Neural cell (in vitro differentiated cells): ENCODE data around the gene MAEA. TPM values are rescaled to one million over a fixed set of nuclear protein-coding genes. Genes with fewer than 3 reads are reported as not detected.

Experiments
- H2AFZ ChIP-seq: fragments of 200-600, 300-800 bp; sonication (generic), shearing (Covaris generic); 2 replicates; pipeline ENCODE4 v1.6.0; 2014; ENCODE audit warnings: low read depth, mild to moderate bottlenecking, antibody characterized with exemption, low read length, moderate library complexity
- H3F3A ChIP-seq: fragments of 200-600 bp; shearing (Covaris generic); 2 replicates; pipeline ENCODE4 v1.6.1; 2016; ENCODE audit warnings: mild to moderate bottlenecking, moderate library complexity, mixed read lengths, antibody characterized with exemption, low read length; ENCODE audit not compliant: insufficient read depth, poor library complexity, severe bottlenecking
- H3K27ac ChIP-seq: fragments of 200-600, 300-800 bp; sonication (generic), shearing (Covaris generic); 2 replicates; pipeline ENCODE4 v1.5.1; 2014; ENCODE audit warnings: mild to moderate bottlenecking, low read length, moderate library complexity
- H3K27me3 ChIP-seq: fragments of 300-800, 200-600 bp; sonication (generic), shearing (Covaris generic); 2 replicates; pipeline ENCODE4 v1.6.0; 2014; ENCODE audit warnings: mild to moderate bottlenecking, low read depth, low read length, moderate library complexity; ENCODE audit not compliant: insufficient read depth
- H3K36me3 ChIP-seq: fragments of 300-800, 200-600 bp; sonication (generic), shearing (Covaris generic); 2 replicates; pipeline ENCODE4 v1.5.1; 2014; ENCODE audit warnings: mild to moderate bottlenecking, antibody characterized with exemption, low read length, moderate library complexity; ENCODE audit not compliant: insufficient read depth
- H3K4me2 ChIP-seq: fragments of 300-800, 200-600 bp; sonication (generic), shearing (Covaris generic); 2 replicates; pipeline ENCODE4 v1.6.0; 2014; ENCODE audit warnings: mild to moderate bottlenecking, low read length
- H3K4me3 ChIP-seq: fragments of 300-800, 200-600 bp; sonication (generic), shearing (Covaris generic); 2 replicates; pipeline ENCODE4 v1.5.1; 2014; ENCODE audit warnings: mild to moderate bottlenecking, low read length, moderate library complexity
- H3K79me2 ChIP-seq: fragments of 200-600 bp; shearing (Covaris generic); replicated peaks from 2 replicates; pipeline ENCODE4 v1.6.0; 2014; ENCODE audit warnings: mild to moderate bottlenecking, low read length, moderate library complexity; ENCODE audit not compliant: insufficient read depth
- H3K9ac ChIP-seq: fragments of 300-800, 200-600 bp; sonication (generic), shearing (Covaris generic); 2 replicates; pipeline ENCODE4 v1.6.1; 2016; ENCODE audit warnings: mild to moderate bottlenecking, low read length, mixed read lengths
- H3K9me2 ChIP-seq: fragments of 200-600 bp; shearing (Covaris generic); 2 replicates; pipeline ENCODE4 v1.6.1; 2016; ENCODE audit warnings: mild to moderate bottlenecking, low read length, mixed read lengths; ENCODE audit not compliant: insufficient read depth
- H3K9me3 ChIP-seq: fragments of 200-600, 300-800 bp; sonication (generic), shearing (Covaris generic); 2 replicates; pipeline ENCODE4 v1.6.1; 2016; ENCODE audit warnings: mild to moderate bottlenecking, mixed run types, low read length, moderate library complexity, mixed read lengths
- H4K20me1 ChIP-seq: fragments of 200-600 bp; shearing (Covaris generic); 2 replicates; pipeline ENCODE4 v1.6.1; 2016; ENCODE audit warnings: mild to moderate bottlenecking, mixed run types; ENCODE audit not compliant: insufficient read depth
- CTCF ChIP-seq: fragments of 450-650 bp; IDR thresholded peaks from 2 replicates; pipeline ENCODE4 v1.5.1; 2014; ENCODE audit warnings: antibody characterized with exemption, mild to moderate bottlenecking, moderate library complexity; ENCODE audit not compliant: poor library complexity, severe bottlenecking
- EP300 ChIP-seq: fragments of 450-650 bp; conservative IDR thresholded peaks from 2 replicates; pipeline ENCODE4 v1.6.1; 2014; ENCODE audit warnings: antibody characterized with exemption, mild to moderate bottlenecking, moderate library complexity; ENCODE audit not compliant: poor library complexity, severe bottlenecking
- EZH2 ChIP-seq: fragments of 200-600, 300-800 bp; shearing (Covaris generic), sonication (generic); IDR thresholded peaks from 2 replicates; pipeline ENCODE4 v1.6.1; 2014; ENCODE audit warnings: antibody characterized with exemption, low read length, borderline replicate concordance, mild to moderate bottlenecking; ENCODE audit not compliant: insufficient read depth, poor library complexity, severe bottlenecking
- MXI1 ChIP-seq: fragments of 450-650 bp; conservative IDR thresholded peaks from 2 replicates; pipeline ENCODE4 v1.6.1; 2014; ENCODE audit warnings: antibody characterized with exemption, mild to moderate bottlenecking; ENCODE audit not compliant: poor library complexity, severe bottlenecking
- POLR2AphosphoS5 ChIP-seq: IDR thresholded peaks from 2 replicates; pipeline ENCODE4 v1.6.1; 2012
- RAD21 ChIP-seq: fragments of 450-650 bp; conservative IDR thresholded peaks from 2 replicates; pipeline ENCODE4 v1.6.1; 2014; ENCODE audit warnings: antibody characterized with exemption, mild to moderate bottlenecking, moderate library complexity
- REST ChIP-seq: IDR thresholded peaks from 2 replicates; pipeline ENCODE4 v1.6.1; 2012; ENCODE audit warnings: borderline replicate concordance
- SMC3 ChIP-seq: fragments of 450-650 bp; conservative IDR thresholded peaks from 2 replicates; pipeline ENCODE4 v1.6.1; 2014; ENCODE audit warnings: antibody characterized with exemption, mild to moderate bottlenecking, moderate library complexity; ENCODE audit not compliant: poor library complexity
- TAF1 ChIP-seq: IDR thresholded peaks from 2 replicates; pipeline ENCODE4 v1.6.1; 2012; ENCODE audit warnings: low read depth
- polyA plus RNA-seq: library from polyadenylated mRNA; depleted of rRNA; stranded (reverse); fragments of >200 nt; gene quantifications from 2 replicates; pipeline ENCODE4 v1.2.3, GENCODE V29; 2014

Gene MAEA
- polyA plus RNA-seq, 1 donor from 2014 or later, result 106 TPM

- Histone ChIP-seq H3K27ac (no peak overlapping the region), H3K9ac (no peak overlapping the region), H2AFZ (no peak overlapping the region)
These were observed 71.0 kb downstream of the MAEA start for GRCh38 chr4:1360423-1361283.

More at GRCh38 chr4:1360423-1361283, 71.0 kb downstream of the MAEA start:
- Histone ChIP-seq H3K4me3 (no peak overlapping the region), H3K79me2 (no peaks in the 10 kb centered on the region), H3K27me3 (no peaks in the 10 kb centered on the region), H3K36me3 (no peaks in the 10 kb centered on the region), H4K20me1 (no peaks in the 10 kb centered on the region), H3K4me2 (no peak overlapping the region), H3K9me2 (no peaks in the 10 kb centered on the region), H3K9me3 (no peaks in the 10 kb centered on the region), H3F3A (no peaks in the 10 kb centered on the region)
- TF ChIP-seq EP300, result no peak
- TF ChIP-seq EZH2, result no peak
- TF ChIP-seq TAF1, result no peak
- no peak for TF ChIP-seq MXI1
- no peak for TF ChIP-seq SMC3
- TF ChIP-seq CTCF, result no peak
- no peak for TF ChIP-seq REST
- TF ChIP-seq RAD21, result no peak
- TF ChIP-seq POLR2AphosphoS5, result no peak
